HCT116 (cell line): Measurements from ENCODE around the gene COL23A1. TPM values are rescaled to one million over a fixed set of nuclear protein-coding genes. Genes with fewer than 3 reads are reported as not detected.

ENCODE experiments used
- ATAC-seq: fragments of 200-7000 bp; cut with Tn5 transposase; 2 replicates; pipeline ENCODE4 v1.9.1; 2020; ENCODE audit warnings: mild to moderate bottlenecking, moderate library complexity
- BruUV-seq: library from RNA; stranded (reverse); fragments of 400-500 nt; replicated peaks from 2 replicates; lab custom pipeline; 2021; lab: Mats Ljungman, UMichigan
- CTCF ChIA-PET: fragments of 300-600 bp; sonication (Branson Sonifier 250); formaldehyde crosslinking; loops from one replicate; lab custom pipeline; 2021; ENCODE audit warnings: antibody characterized with exemption; lab: Charles Lee
- POLR2A ChIA-PET: fragments of 300-600, 350-600 bp; sonication (Branson Sonifier 250); formaldehyde crosslinking; loops from one replicate; lab custom pipeline; 2021; ENCODE audit warnings: antibody characterized with exemption; lab: Charles Lee
- RAD21 ChIA-PET, 2 experiments: fragments of 300-600 bp; sonication (Branson Sonifier 250); formaldehyde crosslinking; loops; one replicate each; lab custom pipeline; 2023; ENCODE audit warnings: low total read pairs in 2 of 2; ENCODE audit not compliant: uncharacterized antibody in 2 of 2, unreplicated experiment in 2 of 2, low non-redundant PET in 1 of 2; lab: Charles Lee
- DNase-seq: peaks from one replicate; pipeline ENCODE4 v3.0.0-alpha.2; 2010; ENCODE audit warnings: low read depth, low spot score
- H2AFZ ChIP-seq: fragments of 200-600 bp; shearing (Covaris generic), sonication (generic); 2 replicates; pipeline ENCODE4 v1.6.1; 2017; ENCODE audit warnings: low read depth, mixed run types, mixed read lengths, antibody characterized with exemption, low read length; ENCODE audit not compliant: poor library complexity, severe bottlenecking
- H3K27ac ChIP-seq: 2 replicates; pipeline ENCODE4 v1.5.1; 2012; ENCODE audit warnings: low read depth, low read length
- H3K27me3 ChIP-seq: fragments of 200-600 bp; sonication (generic); 2 replicates; pipeline ENCODE4 v1.6.1; 2016; ENCODE audit warnings: mixed run types, low read length, mixed read lengths; ENCODE audit not compliant: insufficient read depth
- H3K36me3 ChIP-seq, 2 experiments: fragments of 200-500 bp in 1 of 2; fragments of 200-600 bp in 1 of 2; sonication (Bioruptor generic) in 1 of 2; sonication (generic) in 1 of 2; 2 replicates each; pipeline versions ENCODE4 v1.5.1 to v1.6.1; 2014 to 2016; ENCODE audit warnings: low read length in 2 of 2, inconsistent platforms in 1 of 2, mixed read lengths in 1 of 2, mixed run types in 1 of 2; ENCODE audit not compliant: insufficient read depth in 2 of 2, control insufficient read depth in 1 of 2
- H3K4me1 ChIP-seq, 2 experiments: fragments of 200-600 bp in 1 of 2; sonication (generic) in 1 of 2; 2 replicates each; pipeline versions ENCODE4 v1.5.1 to v1.6.1; 2012 to 2017; ENCODE audit warnings: low read length in 2 of 2, inconsistent platforms in 1 of 2, mild to moderate bottlenecking in 1 of 2, mixed read lengths in 1 of 2, mixed run types in 1 of 2, moderate library complexity in 1 of 2; ENCODE audit not compliant: insufficient read depth in 2 of 2, control insufficient read depth in 1 of 2
- H3K4me2 ChIP-seq: fragments of 200-600 bp; sonication (generic); 2 replicates; pipeline ENCODE4 v1.6.1; 2017; ENCODE audit warnings: mixed run types, low read length, mixed read lengths
- H3K4me3 ChIP-seq, 2 experiments: fragments of 200-600 bp in 1 of 2; sonication (generic) in 1 of 2; replicated peaks in 1 of 2; 2 replicates each; pipeline ENCODE4 v1.5.1; 2011 to 2016; ENCODE audit warnings: low read length in 2 of 2, control low read depth in 1 of 2, low read depth in 1 of 2, mild to moderate bottlenecking in 1 of 2, mixed read lengths in 1 of 2, mixed run types in 1 of 2
- H3K79me2 ChIP-seq: fragments of 200-600 bp; sonication (generic); 2 replicates; pipeline ENCODE4 v1.6.1; 2017; ENCODE audit warnings: mild to moderate bottlenecking, mixed run types, low read length, moderate library complexity, mixed read lengths; ENCODE audit not compliant: insufficient read depth
- H3K9ac ChIP-seq: fragments of 200-600 bp; sonication (generic); 2 replicates; pipeline ENCODE4 v1.6.1; 2016; ENCODE audit warnings: low read length, mixed read lengths
- H3K9me2 ChIP-seq: fragments of 200-600 bp; sonication (generic), shearing (Covaris generic); 2 replicates; pipeline ENCODE4 v1.6.1; 2017; ENCODE audit warnings: mixed run types, mild to moderate bottlenecking, moderate library complexity; ENCODE audit not compliant: insufficient read depth
- H3K9me3 ChIP-seq, 2 experiments: fragments of 200-500 bp in 1 of 2; fragments of 200-600 bp in 1 of 2; sonication (Bioruptor generic) in 1 of 2; sonication (generic) in 1 of 2; 2 replicates each; pipeline ENCODE4 v1.6.1; 2014 to 2017; ENCODE audit warnings: low read length in 2 of 2, mixed read lengths in 2 of 2, inconsistent platforms in 1 of 2, low read depth in 1 of 2, mild to moderate bottlenecking in 1 of 2, mixed run types in 1 of 2, moderate library complexity in 1 of 2; ENCODE audit not compliant: control insufficient read depth in 1 of 2, insufficient read depth in 1 of 2
- H4K20me1 ChIP-seq: fragments of 200-600 bp; sonication (generic), shearing (Covaris generic); 2 replicates; pipeline ENCODE4 v1.6.1; 2017; ENCODE audit warnings: mixed run types, mild to moderate bottlenecking, moderate library complexity; ENCODE audit not compliant: insufficient read depth
- ATF3 ChIP-seq: IDR thresholded peaks from 2 replicates; pipeline ENCODE4 v1.6.1; 2012
- CBX3 ChIP-seq: IDR thresholded peaks from 2 replicates; pipeline ENCODE4 v1.6.1; 2012; ENCODE audit warnings: low read depth
- CEBPB ChIP-seq: IDR thresholded peaks from 2 replicates; pipeline ENCODE4 v1.6.1; 2012; ENCODE audit warnings: low read depth
- CTCF ChIP-seq, 3 experiments: fragments of 200-600 bp in 1 of 3; sonication (generic) in 1 of 3; IDR thresholded peaks in 2 of 3; conservative IDR thresholded peaks in 1 of 3; 2 replicates each; pipeline ENCODE4 v1.5.1; 2012 to 2017; ENCODE audit warnings: low read depth in 2 of 3, low read length in 2 of 3, antibody characterized with exemption in 1 of 3, borderline replicate concordance in 1 of 3, control low read depth in 1 of 3, mild to moderate bottlenecking in 1 of 3, mixed read lengths in 1 of 3, mixed run types in 1 of 3, moderate library complexity in 1 of 3; ENCODE audit not compliant: insufficient read depth in 1 of 3
- ELF1 ChIP-seq: IDR thresholded peaks from 2 replicates; pipeline ENCODE4 v1.6.1; 2012; ENCODE audit warnings: low read depth, borderline replicate concordance
- EZH2phosphoT487 ChIP-seq: fragments of 200-600 bp; IDR thresholded peaks from 2 replicates; pipeline ENCODE4 v1.6.1; 2018; ENCODE audit warnings: antibody characterized with exemption, borderline replicate concordance
- FOSL1 ChIP-seq: IDR thresholded peaks from 2 replicates; pipeline ENCODE4 v1.6.1; 2012; ENCODE audit warnings: low read depth
- JUND ChIP-seq: IDR thresholded peaks from 2 replicates; pipeline ENCODE4 v1.6.1; 2012
- POLR2AphosphoS5 ChIP-seq: IDR thresholded peaks from 2 replicates; pipeline ENCODE4 v1.6.1; 2011; ENCODE audit warnings: mild to moderate bottlenecking, low read depth, low read length, moderate library complexity
- RAD21 ChIP-seq: IDR thresholded peaks from 2 replicates; pipeline ENCODE4 v1.6.1; 2012; ENCODE audit warnings: low read depth, mild to moderate bottlenecking
- REST ChIP-seq: IDR thresholded peaks from 2 replicates; pipeline ENCODE4 v1.6.1; 2012; ENCODE audit warnings: low read depth
- SIN3A ChIP-seq: IDR thresholded peaks from 2 replicates; pipeline ENCODE4 v1.6.1; 2012; ENCODE audit warnings: low read depth
- SP1 ChIP-seq: IDR thresholded peaks from 2 replicates; pipeline ENCODE4 v1.6.1; 2012; ENCODE audit warnings: low read depth
- SRF ChIP-seq: IDR thresholded peaks from 2 replicates; pipeline ENCODE4 v1.6.1; 2012; ENCODE audit warnings: low read depth
- YY1 ChIP-seq: IDR thresholded peaks from 2 replicates; pipeline ENCODE4 v1.6.1; 2011; ENCODE audit warnings: low read length, low read depth, moderate library complexity, mild to moderate bottlenecking; ENCODE audit not compliant: insufficient replicate concordance; ENCODE audit errors: extremely low read depth
- ZNF274 ChIP-seq: fragments of 200-500 bp; sonication (Bioruptor generic); IDR thresholded peaks from 2 replicates; pipeline ENCODE4 v1.6.1; 2014; ENCODE audit warnings: mild to moderate bottlenecking, low read depth, low read length, inconsistent platforms
- intact Hi-C: fragments of 100-400 bp; cut with micrococcal nuclease; formaldehyde crosslinking; loops from 2 replicates; pipeline ENCODE4 v1.10.0; 2022
- total RNA-seq: library from RNA; stranded (reverse); gene quantifications from one replicate; pipeline ENCODE4 v1.2.1, GENCODE V29; 2021; ENCODE audit not compliant: unreplicated experiment

Gene COL23A1
- total RNA-seq, 1 experiment from 2014 or later = not detected

GRCh38 chr5:178547052-178547666, 43.0 kb downstream of the COL23A1 start:
- POLR2A ChIA-PET = no interaction called here
- BruUV-seq = no TSS peak

GRCh38 chr5:178546675-178547033, 43.5 kb downstream of the COL23A1 start:
- no peaks in the 10 kb centered on the region for H3K4me1 ChIP-seq
- no peaks in the 10 kb centered on the region for H3K79me2 ChIP-seq
- ATAC-seq (no peak), DNase-seq (no peak)
- no peak overlapping the region for H3K4me3 ChIP-seq
- no peak overlapping the region for H3K4me2 ChIP-seq
- ChIA-PET RAD21 (no interaction called here), POLR2A (no interaction called here), CTCF (no interaction called here)
- intact Hi-C loops = no loop called here
- H4K20me1 ChIP-seq = no peaks in the 10 kb centered on the region
- H3K36me3 ChIP-seq = no peaks in the 10 kb centered on the region
- no peaks in the 10 kb centered on the region for H3K9me2 ChIP-seq
- no peak overlapping the region for H3K27ac ChIP-seq
- no peak overlapping the region for H2AFZ ChIP-seq
- no peak overlapping the region for H3K9ac ChIP-seq
- H3K9me3 ChIP-seq = no peaks in the 10 kb centered on the region
- no TSS peak for BruUV-seq
- H3K27me3 ChIP-seq = no peaks in the 10 kb centered on the region
- TF ChIP-seq ZNF274 (no peak), JUND (no peak), CBX3 (no peak), FOSL1 (no peak), SRF (no peak), SIN3A (no peak), EZH2phosphoT487 (no peak), RAD21 (no peak), ELF1 (no peak), ATF3 (no peak), POLR2AphosphoS5 (no peak), REST (no peak), CTCF (IDR thresholded peaks at IDR 0.05 in 2 of 3, conservative IDR thresholded peaks at IDR 0.05 in 1 of 3; ENCODE audit: borderline replicate concordance in 1 of 3, insufficient read depth in 1 of 3, low read depth in 2 of 3, low read length in 2 of 3) (no peak), SP1 (no peak)

More at GRCh38 chr5:178547052-178547666, 43.0 kb downstream of the COL23A1 start:
- TF ChIP-seq YY1 = no peak
- TF ChIP-seq POLR2AphosphoS5 = no peak
- TF ChIP-seq CEBPB = no peak
- TF ChIP-seq ELF1 = no peak
- Histone ChIP-seq H3K36me3 (no peaks in the 10 kb centered on the region), H3K27ac (no peak overlapping the region), H3K4me1 (no peaks in the 10 kb centered on the region), H2AFZ (no peak overlapping the region), H3K79me2 (no peaks in the 10 kb centered on the region), H3K4me2 (no peak overlapping the region), H3K9me3 (no peaks in the 10 kb centered on the region), H3K27me3 (no peaks in the 10 kb centered on the region), H4K20me1 (no peaks in the 10 kb centered on the region), H3K4me3 (no peak overlapping the region), H3K9me2 (no peaks in the 10 kb centered on the region), H3K9ac (no peak overlapping the region)
- intact Hi-C loops = no loop called here
- CTCF ChIA-PET = no interaction called here
- ATAC-seq (no peak), DNase-seq (no peak)
- RAD21 ChIA-PET = no interaction called here
